Coronary artery (tissue), 2 donors: ENCODE results near the gene PTTG1IP.

Experiments
- DNase-seq: peaks from one replicate; pipeline ENCODE4 v3.0.0-alpha.2; 2017; ENCODE audit warnings: low spot score
- H3K27ac ChIP-seq, 2 donors: fragments of 200-600 bp; sonication (generic); one replicate each; pipeline ENCODE4 v1.5.1; 2016 to 2019
- H3K4me3 ChIP-seq: fragments of 200-600 bp; sonication (generic); 2 replicates; pipeline ENCODE4 v1.5.1; 2016; ENCODE audit warnings: mild to moderate bottlenecking, moderate library complexity
- CTCF ChIP-seq: fragments of 200-600 bp; sonication (generic); IDR thresholded peaks from one replicate; pipeline ENCODE4 v1.5.1; 2019; ENCODE audit warnings: antibody characterized with exemption

Gene PTTG1IP

DNA sequence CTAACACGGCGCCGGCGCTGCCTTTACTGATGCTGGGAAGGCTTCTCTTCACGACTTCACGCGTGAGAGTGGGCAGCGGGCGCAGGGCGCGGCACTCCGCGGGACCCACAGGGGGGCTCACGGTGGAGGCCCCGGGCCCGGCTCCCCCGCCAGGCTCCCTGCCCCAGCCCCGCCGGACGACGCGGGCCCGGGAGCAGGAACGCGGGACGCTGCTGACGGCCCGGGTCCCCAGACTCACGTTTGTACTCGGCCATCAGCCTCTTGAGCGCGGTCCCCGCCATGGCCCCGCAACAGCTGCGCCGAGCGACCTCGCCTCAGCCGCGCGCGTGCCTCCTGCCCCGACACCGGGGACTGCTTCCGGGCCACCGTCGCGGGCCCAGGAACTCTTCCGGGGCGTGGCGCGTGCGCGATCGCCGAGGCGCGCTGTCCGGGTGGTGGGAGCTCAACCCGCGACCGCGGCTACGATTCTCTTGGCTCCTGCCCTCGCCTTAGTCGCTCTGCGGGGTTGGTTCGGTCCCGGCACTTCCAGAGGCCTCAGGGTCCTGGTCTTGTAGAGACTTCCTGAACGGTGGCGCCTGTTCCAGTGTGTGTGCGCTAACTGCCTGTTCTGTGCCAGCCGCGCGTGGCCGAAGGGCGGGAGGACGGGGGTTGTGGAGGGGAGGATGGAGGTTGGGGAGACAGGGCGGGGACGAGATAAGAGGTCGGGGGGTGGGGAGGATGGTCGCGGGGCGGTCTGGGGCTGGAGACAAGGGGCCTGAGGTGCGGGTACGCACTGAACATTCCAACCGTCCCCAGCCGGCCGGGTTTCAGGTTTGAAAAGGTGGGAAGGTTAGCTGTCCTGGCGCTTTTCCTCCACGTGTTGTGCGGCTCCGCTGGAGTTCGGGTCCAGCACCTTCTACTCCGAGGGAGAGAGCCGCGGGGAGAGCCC is 71.8 kb downstream of the PTTG1IP start, which contains the start of gene UBE2G2:
TSS of gene UBE2G2 (minus strand) at position 353 of the 928 bp plus-strand sequence. CDS start at position 281, 72 bp downstream.
- Histone ChIP-seq H3K4me3 (peak within 1 kb of the TSS; percentile 82), H3K27ac (peak within 1 kb of the TSS; percentile 43 to 69)
- TF ChIP-seq CTCF = no peak
- DNase-seq = no peak

DNA sequence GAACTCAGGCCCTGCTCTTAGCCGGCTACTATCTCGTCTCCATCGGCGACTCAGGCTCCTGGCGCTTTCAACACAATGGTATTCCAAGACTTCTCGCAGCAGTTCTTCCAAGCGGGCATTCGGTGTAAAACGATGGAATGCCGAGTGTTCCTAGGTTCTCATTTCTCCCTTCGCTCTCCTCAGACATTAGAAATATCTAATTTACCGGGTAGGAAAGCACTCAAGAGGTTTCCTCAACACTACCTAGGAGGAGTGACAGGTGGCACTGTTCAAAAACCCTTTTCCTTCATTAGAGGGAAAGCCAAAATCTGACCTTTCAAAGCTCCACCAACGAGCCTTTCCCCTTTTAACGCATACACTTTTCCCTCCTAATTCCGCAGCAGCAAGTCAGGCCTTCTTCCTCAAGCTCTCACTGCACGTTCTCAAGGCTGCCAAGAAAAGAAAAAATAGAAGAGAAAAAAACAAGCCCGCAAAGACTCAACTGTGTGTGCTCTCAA is 72.5 kb downstream of the PTTG1IP start:
- no peak for TF ChIP-seq CTCF
- Histone ChIP-seq H3K4me3 (peak overlapping the region; percentile 82), H3K27ac (peak overlapping the region; percentile 43 to 69)
- no peak for DNase-seq

- DNase-seq = no peak
- Histone ChIP-seq H3K27ac (no peak overlapping the region), H3K4me3 (peak overlapping the region; percentile 82)
- TF ChIP-seq CTCF = no peak
Observed at GRCh38 chr21:44800103-44800502, 73.4 kb downstream of the PTTG1IP start.

- Histone ChIP-seq H3K4me3 (peak overlapping the region; percentile 82), H3K27ac (no peak overlapping the region)
- no peak for DNase-seq
- TF ChIP-seq CTCF = no peak
Observed at GRCh38 chr21:44799646-44800045, 73.8 kb downstream of the PTTG1IP start.
